Left lung (tissue), 10 donors: ENCODE measurements around the gene ACP3. TPM values are rescaled to one million over a fixed set of nuclear protein-coding genes. Genes with fewer than 3 reads are reported as not detected.

Experiments
- ATAC-seq: fragments of 200-7000 bp; cut with Tn5 transposase; one replicate; pipeline ENCODE4 v1.9.1; 2020; ENCODE audit warnings: moderate library complexity
- DNase-seq, 4 donors: peaks; one replicate each; pipeline ENCODE4 v3.0.0-alpha.2; 2013 to 2020
- H3K27ac ChIP-seq, 2 donors: fragments of 200-600 bp; sonication (generic) in 1 of 2; one replicate each; pipeline versions ENCODE4 v1.5.0 to v1.8.0; 2020 to 2021
- H3K27me3 ChIP-seq, 2 donors: fragments of 200-600 bp; sonication (generic) in 1 of 2; one replicate each; pipeline versions ENCODE4 v1.5.0 to v1.8.0; 2020 to 2021
- H3K36me3 ChIP-seq, 2 donors: fragments of 200-600 bp; sonication (generic) in 1 of 2; one replicate each; pipeline versions ENCODE4 v1.5.0 to v1.8.0; 2020 to 2021
- H3K4me1 ChIP-seq, 2 donors: fragments of 200-600 bp; one replicate each; pipeline ENCODE4 v1.8.0; 2021
- H3K4me3 ChIP-seq, 2 donors: fragments of 200-600 bp; sonication (generic) in 1 of 2; one replicate each; pipeline versions ENCODE4 v1.5.0 to v1.8.0; 2020 to 2021; ENCODE audit warnings: mild to moderate bottlenecking in 1 of 2
- H3K9me3 ChIP-seq, 2 donors: fragments of 200-600 bp; sonication (generic) in 1 of 2; one replicate each; pipeline versions ENCODE4 v1.5.0 to v1.8.0; 2020 to 2021
- CTCF ChIP-seq, 2 donors: fragments of 200-600 bp; sonication (generic) in 1 of 2; IDR thresholded peaks; one replicate each; pipeline versions ENCODE4 v1.5.0 to v1.8.0; 2021; ENCODE audit warnings: antibody characterized with exemption in 2 of 2
- intact Hi-C, 2 donors: fragments of 100-400 bp; cut with DNase I; formaldehyde crosslinking; loops; one replicate each; pipeline versions ENCODE4 v1.11.2 to v1.14.2; 2022
- polyA plus RNA-seq, 6 donors: library from polyadenylated mRNA; unstranded; fragments of 120-200 nt; gene quantifications; one replicate each; pipeline ENCODE4 v1.2.1, GENCODE V29; 2013; ENCODE audit not compliant: insufficient read length in 6 of 6
- total RNA-seq, 2 donors: library from RNA; stranded (reverse); fragmentation: NEBNext Ultra II Directional; extraction: Animal tissue kit (Norgen Biotek cat#: 25700); gene quantifications; one replicate each; pipeline ENCODE4 v1.2.1, GENCODE V29; 2021
- donor health status: DM: no; HTN: yes; CAD: no.
- donor health status: DM: no; HTN: no; CAD: no.

ACP3 gene
- total and polyA plus RNA-seq, 8 donors: 2.7 to 24.3 (median 4.6) TPM

- DNase-seq: peak in 3 of 4 donors; percentile 40 to 66 (median 46)
- Histone ChIP-seq H3K4me3 (no peak overlapping the region), H3K27ac (no peak overlapping the region), H3K36me3 (peaks cover 0 to 57% of the 10 kb centered on the region in 2 donors), H3K4me1 (peaks cover 0 to 5% of the 10 kb centered on the region in 2 donors), H3K9me3 (no peaks in the 10 kb centered on the region), H3K27me3 (no peaks in the 10 kb centered on the region)
- intact Hi-C loops: loop anchor here in 1 of 2 donors (10.0 kb wide), 1 partner anchor 52 kb away; no protein-coding TSS in a partner anchor
- peak; percentile 98 for ATAC-seq
- peak; percentile 74 to 85 for TF ChIP-seq CTCF (IDR thresholded peaks at IDR 0.05)
These were observed 35.4 kb downstream of the ACP3 start for GRCh38 chr3:132352556-132353143.

GRCh38 chr3:132354916-132355702 is 37.9 kb downstream of the ACP3 start:
- DNase-seq (no peak), ATAC-seq (no peak)
- intact Hi-C loops: loop anchor here in 1 of 2 donors (10.0 kb wide), 1 partner anchor 50 kb away; no protein-coding TSS in a partner anchor
- no peak overlapping the region for H3K27ac ChIP-seq
- peaks cover 0 to 5% of the 10 kb centered on the region in 2 donors for H3K4me1 ChIP-seq
- peaks cover 0 to 45% of the 10 kb centered on the region in 2 donors for H3K36me3 ChIP-seq
- H3K27me3 ChIP-seq: no peaks in the 10 kb centered on the region
- H3K4me3 ChIP-seq: no peak overlapping the region
- no peaks in the 10 kb centered on the region for H3K9me3 ChIP-seq
- TF ChIP-seq CTCF (IDR thresholded peaks at IDR 0.05): no peak

GRCh38 chr3:132356568-132356967 is 39.4 kb downstream of the ACP3 start:
- H3K9me3 ChIP-seq: no peaks in the 10 kb centered on the region
- no peak overlapping the region for H3K27ac ChIP-seq
- DNase-seq (peak in 1 of 4 donors; percentile 37), ATAC-seq (no peak)
- H3K36me3 ChIP-seq: peaks cover 0 to 45% of the 10 kb centered on the region in 2 donors
- H3K4me1 ChIP-seq: peaks cover 0 to 5% of the 10 kb centered on the region in 2 donors
- intact Hi-C loops: loop anchor here in 1 of 2 donors (10.0 kb wide), 1 partner anchor 48 kb away; no protein-coding TSS in a partner anchor
- TF ChIP-seq CTCF (IDR thresholded peaks at IDR 0.05): no peak
- H3K27me3 ChIP-seq: no peaks in the 10 kb centered on the region
- H3K4me3 ChIP-seq: no peak overlapping the region

GRCh38 chr3:132360717-132361116 is 43.5 kb downstream of the ACP3 start:
- intact Hi-C loops: no loop called here

More at GRCh38 chr3:132360717-132361116, 43.5 kb downstream of the ACP3 start:
- H3K4me3 ChIP-seq: no peak overlapping the region
- H3K27ac ChIP-seq: no peak overlapping the region
- no peaks in the 10 kb centered on the region for H3K9me3 ChIP-seq
- H3K27me3 ChIP-seq: no peaks in the 10 kb centered on the region
- H3K36me3 ChIP-seq: peaks cover 0 to 47% of the 10 kb centered on the region in 2 donors
- ATAC-seq (no peak), DNase-seq (no peak)
- TF ChIP-seq CTCF (IDR thresholded peaks at IDR 0.05): no peak
- no peaks in the 10 kb centered on the region for H3K4me1 ChIP-seq
